Measurements from ENCODE around the gene TMEM238. TPM values are rescaled to one million over a fixed set of nuclear protein-coding genes. Genes with fewer than 3 reads are reported as not detected.
"Not testable (repeated sequence)": the region's sequence is repeated elsewhere in the genome, so short reads cannot be mapped to it uniquely, and the experiment has no call there.

Gene TMEM238
- total RNA-seq, 1 donor from 2014 or later: 8.1 TPM

GRCh38 chr19:55406091-55406825 is 22.2 kb upstream of the TMEM238 start:
- Mint-ChIP-seq H3K4me1 (ENCODE audit: unreplicated experiment) (peaks cover 18% of the 10 kb centered on the region), H3K27me3 (peaks cover 6% of the 10 kb centered on the region), H3K4me3 (peak overlapping the region; percentile 97), H3K36me3 (peaks cover 20% of the 10 kb centered on the region), H3K27ac (peak overlapping the region; percentile 54), H3K9me3 (peaks cover 5% of the 10 kb centered on the region)
- TF ChIP-seq CTCF (conservative IDR thresholded peaks at IDR 0.05): no peak
- no peak for DNase-seq (ENCODE audit: extremely low spot score, unreplicated experiment)

- no peak for TF ChIP-seq CTCF (conservative IDR thresholded peaks at IDR 0.05)
- Mint-ChIP-seq H3K4me1 (ENCODE audit: unreplicated experiment) (peaks cover 18% of the 10 kb centered on the region), H3K27ac (peak overlapping the region; percentile 54), H3K9me3 (peaks cover 5% of the 10 kb centered on the region), H3K36me3 (peaks cover 21% of the 10 kb centered on the region), H3K4me3 (peak overlapping the region; percentile 97), H3K27me3 (peaks cover 3% of the 10 kb centered on the region)
- DNase-seq (ENCODE audit: extremely low spot score, unreplicated experiment): no peak
Measured at GRCh38 chr19:55405638-55406037, 21.5 kb upstream of the TMEM238 start.

- Mint-ChIP-seq H3K9me3 (no peaks in the 10 kb centered on the region), H3K36me3 (peaks cover 28% of the 10 kb centered on the region), H3K27ac (no peak overlapping the region), H3K4me1 (ENCODE audit: unreplicated experiment) (peaks cover 14% of the 10 kb centered on the region), H3K27me3 (no peaks in the 10 kb centered on the region), H3K4me3 (no peak overlapping the region)
- no peak for DNase-seq (ENCODE audit: extremely low spot score, unreplicated experiment)
- no peak for TF ChIP-seq CTCF (conservative IDR thresholded peaks at IDR 0.05)
Measured at GRCh38 chr19:55402509-55402908, 18.4 kb upstream of the TMEM238 start.

- not testable (repeated sequence) for H3K27ac Mint-ChIP-seq; H3K4me3 Mint-ChIP-seq; H3K4me1 Mint-ChIP-seq (ENCODE audit: unreplicated experiment); H3K27me3 Mint-ChIP-seq; H3K9me3 Mint-ChIP-seq; DNase-seq (ENCODE audit: extremely low spot score, unreplicated experiment)
- H3K36me3 Mint-ChIP-seq: peaks cover 24% of the 10 kb centered on the region
Measured at GRCh38 chr19:55401390-55401789, 17.3 kb upstream of the TMEM238 start.

GRCh38 chr19:55400281-55401087 is 16.4 kb upstream of the TMEM238 start:
- Mint-ChIP-seq H3K4me1 (ENCODE audit: unreplicated experiment) (peaks cover under 1% of the 10 kb centered on the region), H3K9me3 (no peaks in the 10 kb centered on the region), H3K4me3 (no peak overlapping the region), H3K27me3 (no peaks in the 10 kb centered on the region), H3K36me3 (peaks cover 15% of the 10 kb centered on the region), H3K27ac (no peak overlapping the region)
- no peak for DNase-seq (ENCODE audit: extremely low spot score, unreplicated experiment)
- no peak for TF ChIP-seq CTCF (conservative IDR thresholded peaks at IDR 0.05)
